ENCODE results near the gene EVI5.

DNA sequence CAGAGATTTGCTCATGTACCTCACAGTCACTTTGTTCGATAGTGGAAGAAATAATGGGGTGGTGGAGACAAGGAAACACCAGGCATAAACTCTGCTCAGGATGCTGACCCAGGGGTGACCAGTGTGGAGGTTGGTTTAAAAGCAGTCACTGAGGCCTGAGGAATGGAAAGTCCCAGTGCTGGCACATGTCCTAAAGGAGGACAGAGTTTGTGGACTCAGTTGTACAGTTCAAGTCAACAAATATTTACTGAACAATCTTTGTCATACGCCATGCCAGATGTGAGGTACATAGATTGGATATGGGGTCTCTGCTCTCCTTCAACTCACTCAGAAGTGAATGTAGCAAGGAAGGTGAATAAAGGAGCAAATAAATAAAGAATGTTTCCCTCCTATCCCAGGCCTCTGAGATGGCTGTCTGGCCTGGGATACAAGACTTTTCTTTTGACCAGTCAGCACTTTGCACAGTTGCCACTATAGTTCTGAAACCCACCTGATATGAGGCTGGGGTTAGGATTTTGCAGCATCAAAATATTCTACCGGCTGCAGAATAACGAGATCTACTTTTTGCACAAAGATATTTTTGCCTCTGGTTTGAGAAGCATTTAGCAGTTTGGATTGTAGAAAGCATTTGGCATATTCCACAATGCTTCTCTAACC is 290.3 kb downstream of the EVI5 start:
- TF ChIP-seq, protein P1, sequence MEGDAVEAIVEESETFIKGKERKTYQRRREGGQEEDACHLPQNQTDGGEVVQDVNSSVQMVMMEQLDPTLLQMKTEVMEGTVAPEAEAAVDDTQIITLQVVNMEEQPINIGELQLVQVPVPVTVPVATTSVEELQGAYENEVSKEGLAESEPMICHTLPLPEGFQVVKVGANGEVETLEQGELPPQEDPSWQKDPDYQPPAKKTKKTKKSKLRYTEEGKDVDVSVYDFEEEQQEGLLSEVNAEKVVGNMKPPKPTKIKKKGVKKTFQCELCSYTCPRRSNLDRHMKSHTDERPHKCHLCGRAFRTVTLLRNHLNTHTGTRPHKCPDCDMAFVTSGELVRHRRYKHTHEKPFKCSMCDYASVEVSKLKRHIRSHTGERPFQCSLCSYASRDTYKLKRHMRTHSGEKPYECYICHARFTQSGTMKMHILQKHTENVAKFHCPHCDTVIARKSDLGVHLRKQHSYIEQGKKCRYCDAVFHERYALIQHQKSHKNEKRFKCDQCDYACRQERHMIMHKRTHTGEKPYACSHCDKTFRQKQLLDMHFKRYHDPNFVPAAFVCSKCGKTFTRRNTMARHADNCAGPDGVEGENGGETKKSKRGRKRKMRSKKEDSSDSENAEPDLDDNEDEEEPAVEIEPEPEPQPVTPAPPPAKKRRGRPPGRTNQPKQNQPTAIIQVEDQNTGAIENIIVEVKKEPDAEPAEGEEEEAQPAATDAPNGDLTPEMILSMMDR (IDR thresholded peaks at IDR 0.05) = no peak
- no peak for TF ChIP-seq POLR2A (IDR thresholded peaks at IDR 0.05)

Data from Peyer's patch (tissue), 4 donors.